Limb (tissue), 2 donors: ENCODE results near the gene ALK.
"Not testable (repeated sequence)": the region's sequence is repeated elsewhere in the genome, so short reads cannot be mapped to it uniquely, and the experiment has no call there.

Experiments used
- DNase-seq, 2 donors: peaks; one replicate each; pipeline ENCODE4 v3.0.0-alpha.2; 2016; ENCODE audit errors: extremely low spot score in 2 of 2

The ALK gene

GRCh38 chr2:29759360-29759759, 162.0 kb downstream of the ALK start:
- no peak for DNase-seq

- no peak for DNase-seq
Measured at GRCh38 chr2:29755829-29756228, 165.6 kb downstream of the ALK start.

- DNase-seq: no peak
Measured at GRCh38 chr2:29755233-29755632, 166.2 kb downstream of the ALK start.

- no peak for DNase-seq
Measured at GRCh38 chr2:29753671-29754444, 167.5 kb downstream of the ALK start.

- DNase-seq: no peak
Measured at GRCh38 chr2:29751390-29751789, 170.0 kb downstream of the ALK start.

GRCh38 chr2:29750463-29750862, 170.9 kb downstream of the ALK start:
- DNase-seq: not testable (repeated sequence)

- no peak for DNase-seq
Measured at GRCh38 chr2:29749843-29750242, 171.5 kb downstream of the ALK start.

- no peak for DNase-seq
Measured at GRCh38 chr2:29749041-29749440, 172.3 kb downstream of the ALK start.

GRCh38 chr2:29747786-29748470, 173.5 kb downstream of the ALK start:
- no peak for DNase-seq

- DNase-seq: no peak
Measured at GRCh38 chr2:29744976-29745375, 176.4 kb downstream of the ALK start.

- DNase-seq: no peak
Measured at GRCh38 chr2:29743516-29743915, 177.9 kb downstream of the ALK start.

GRCh38 chr2:29742656-29743055, 178.7 kb downstream of the ALK start:
- no peak for DNase-seq

- no peak for DNase-seq
Measured at GRCh38 chr2:29741132-29741531, 180.3 kb downstream of the ALK start.

- no peak for DNase-seq
Measured at GRCh38 chr2:29733965-29734364, 187.4 kb downstream of the ALK start.

GRCh38 chr2:29733213-29733612, 188.2 kb downstream of the ALK start:
- no peak for DNase-seq

- DNase-seq: no peak
Measured at GRCh38 chr2:29731948-29732347, 189.4 kb downstream of the ALK start.

- DNase-seq: no peak
Measured at GRCh38 chr2:29729932-29730331, 191.5 kb downstream of the ALK start.

- DNase-seq: no peak
Measured at GRCh38 chr2:29729401-29729800, 192.0 kb downstream of the ALK start.

- DNase-seq: no peak
Measured at GRCh38 chr2:29726976-29727375, 194.4 kb downstream of the ALK start.

- DNase-seq: no peak
Measured at GRCh38 chr2:29725610-29726009, 195.8 kb downstream of the ALK start.

- DNase-seq: no peak
Measured at GRCh38 chr2:29724282-29724681, 197.1 kb downstream of the ALK start.

GRCh38 chr2:29723255-29724001, 198.0 kb downstream of the ALK start:
- no peak for DNase-seq
